A673 (cell line): Measurements from ENCODE around the gene PATL1.
"Not testable (repeated sequence)": the region's sequence is repeated elsewhere in the genome, so short reads cannot be mapped to it uniquely, and the experiment has no call there.

Experiments
- CTCF ChIP-seq: fragments of 300-800, 200-600 bp; sonication (generic); conservative IDR thresholded peaks from 2 replicates; pipeline ENCODE4 v1.5.1; 2017; ENCODE audit warnings: low read depth, mild to moderate bottlenecking, antibody characterized with exemption, low read length, moderate library complexity, mixed read lengths
- EZH2 ChIP-seq: fragments of 200-600 bp; sonication (generic); IDR thresholded peaks from 2 replicates; pipeline ENCODE4 v1.6.1; 2017; ENCODE audit warnings: borderline replicate concordance, low read depth, mild to moderate bottlenecking, mixed read lengths, antibody characterized with exemption, low read length; ENCODE audit not compliant: poor library complexity, severe bottlenecking

DNA sequence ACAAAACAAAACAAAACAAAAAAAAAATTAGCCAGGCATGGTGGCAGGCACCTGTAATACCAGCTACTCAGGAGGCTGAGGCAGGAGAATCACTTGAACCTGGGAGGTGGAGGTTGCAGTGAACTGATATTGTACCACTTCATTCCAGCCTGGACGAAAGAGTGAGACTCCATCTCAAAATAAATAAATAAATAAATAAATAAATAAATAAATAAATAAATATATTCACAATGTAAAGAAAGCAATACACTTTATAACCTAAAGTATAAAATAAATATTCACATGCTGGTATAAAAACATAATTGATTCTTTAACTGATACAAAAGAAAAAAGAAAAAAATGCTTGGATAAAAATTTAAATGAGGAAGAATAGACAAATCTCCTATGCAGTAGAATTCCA, 34.7 kb upstream of the PATL1 start:
- not testable (repeated sequence) for TF ChIP-seq CTCF, EZH2
